Right ventricle myocardium inferior (tissue), 1 donor: ENCODE data around the gene GPR87. TPM values are rescaled to one million over a fixed set of nuclear protein-coding genes. Genes with fewer than 3 reads are reported as not detected.

Source experiments
- ATAC-seq: fragments of 200-7000 bp; cut with Tn5 transposase; one replicate; pipeline ENCODE4 v1.9.1; 2020; ENCODE audit warnings: mild to moderate bottlenecking, moderate library complexity
- DNase-seq: peaks from one replicate; pipeline ENCODE4 v3.0.0; 2021; ENCODE audit errors: missing footprints
- intact Hi-C: fragments of 100-400 bp; cut with DNase I; formaldehyde crosslinking; loops from one replicate; pipeline ENCODE4 v1.11.0; 2022
- total RNA-seq: library from RNA; stranded (reverse); fragmentation: NEBNext Ultra II Directional; extraction: Animal tissue kit (Norgen Biotek cat#: 25700); gene quantifications from one replicate; pipeline ENCODE4 v1.2.1, GENCODE V29; 2021
- donor health status: DM: no; HTN: yes; CAD: no; lungs with severe emphysema.

GPR87 gene
- total RNA-seq, 1 donor from 2014 or later: not detected

GRCh38 chr3:151296226-151296625, 20.4 kb downstream of the GPR87 start:
- no peak for ATAC-seq
- DNase-seq: no peak
- intact Hi-C loops: no loop called here

GRCh38 chr3:151293127-151293526, 23.5 kb downstream of the GPR87 start:
- no peak for DNase-seq
- no peak for ATAC-seq
- intact Hi-C loops: no loop called here

- ATAC-seq (no peak), DNase-seq (no peak)
- intact Hi-C loops: no loop called here
Measured at GRCh38 chr3:151290673-151291072, 25.9 kb downstream of the GPR87 start.

- intact Hi-C loops: no loop called here
- DNase-seq (no peak), ATAC-seq (no peak)
Measured at GRCh38 chr3:151289445-151289844, 27.2 kb downstream of the GPR87 start.

GRCh38 chr3:151285940-151286339, 30.7 kb downstream of the GPR87 start:
- no peak for ATAC-seq
- DNase-seq: no peak
- intact Hi-C loops: no loop called here

GRCh38 chr3:151283907-151284461, 32.6 kb downstream of the GPR87 start:
- peak; percentile 26 for ATAC-seq
- intact Hi-C loops: loop anchor here (1.0 kb wide), 2 partner anchors 56 to 116 kb away; no protein-coding TSS in a partner anchor

GRCh38 chr3:151283387-151283786, 33.2 kb downstream of the GPR87 start:
- no peak for ATAC-seq
- DNase-seq: no peak
- intact Hi-C loops: loop anchor here (1.0 kb wide), 2 partner anchors 55 to 115 kb away; no protein-coding TSS in a partner anchor

More at GRCh38 chr3:151283907-151284461, 32.6 kb downstream of the GPR87 start:
- DNase-seq: no peak

- intact Hi-C loops: loop anchor here (1.0 kb wide), 2 partner anchors 55 to 115 kb away; no protein-coding TSS in a partner anchor
- ATAC-seq (peak; percentile 33), DNase-seq (no peak)
Measured at GRCh38 chr3:151282921-151283320, 33.7 kb downstream of the GPR87 start.

- no peak for DNase-seq
- no peak for ATAC-seq
Measured at GRCh38 chr3:151281671-151282324, 34.8 kb downstream of the GPR87 start.

GRCh38 chr3:151278230-151278629, 38.4 kb downstream of the GPR87 start, which contains the start of gene P2RY14:
Gene P2RY14 (minus strand): TSS chr3:151278542. CDS start chr3:151214316, 64,226 bp downstream.
- DNase-seq (no peak), ATAC-seq (peak; percentile 64)
- intact Hi-C loops: no loop called here

More at GRCh38 chr3:151281671-151282324, 34.8 kb downstream of the GPR87 start:
- intact Hi-C loops: no loop called here

GRCh38 chr3:151276687-151277042, 40.0 kb downstream of the GPR87 start:
- intact Hi-C loops: no loop called here
- DNase-seq: no peak
- no peak for ATAC-seq

GRCh38 chr3:151276038-151276686, 40.5 kb downstream of the GPR87 start:
- DNase-seq (no peak), ATAC-seq (no peak)

GRCh38 chr3:151275091-151275490, 41.5 kb downstream of the GPR87 start:
- ATAC-seq: no peak
- no peak for DNase-seq
- intact Hi-C loops: no loop called here

More at GRCh38 chr3:151276038-151276686, 40.5 kb downstream of the GPR87 start:
- intact Hi-C loops: no loop called here

GRCh38 chr3:151269631-151270030, 47.0 kb downstream of the GPR87 start:
- no peak for ATAC-seq
- intact Hi-C loops: no loop called here

GRCh38 chr3:151268267-151269235, 48.1 kb downstream of the GPR87 start:
- DNase-seq (no peak), ATAC-seq (no peak)
- intact Hi-C loops: no loop called here

More at GRCh38 chr3:151269631-151270030, 47.0 kb downstream of the GPR87 start:
- no peak for DNase-seq

GRCh38 chr3:151267066-151267465, 49.6 kb downstream of the GPR87 start:
- intact Hi-C loops: no loop called here
- ATAC-seq (no peak), DNase-seq (no peak)

- intact Hi-C loops: no loop called here
- ATAC-seq (peak; percentile 76), DNase-seq (no peak)
Measured at GRCh38 chr3:151265866-151266265, 50.8 kb downstream of the GPR87 start.

- intact Hi-C loops: no loop called here
- DNase-seq (no peak), ATAC-seq (no peak)
Measured at GRCh38 chr3:151265166-151265565, 51.5 kb downstream of the GPR87 start.

- intact Hi-C loops: no loop called here
- ATAC-seq (no peak), DNase-seq (no peak)
Measured at GRCh38 chr3:151264605-151265004, 52.0 kb downstream of the GPR87 start.
